Stimulated activated naive CD8-positive, alpha-beta T cell treated with anti-CD3 and anti-CD28 coated beads, Interleukin-15, Interleukin-2, amounts not matched to agents 100 ng/mL and 50 ng/mL, for 24 hours (primary cell): ENCODE measurements around the gene COL4A4.

Experiments used
- H3K27ac Mint-ChIP-seq: one replicate; pipeline ENCODE4 v1.8.0; 2021; ENCODE audit warnings: mild to moderate bottlenecking, mixed read lengths
- H3K27me3 Mint-ChIP-seq: one replicate; pipeline ENCODE4 v1.8.0; 2021; ENCODE audit warnings: mixed read lengths
- H3K36me3 Mint-ChIP-seq: one replicate; pipeline ENCODE4 v1.8.0; 2021; ENCODE audit warnings: low read depth, mixed read lengths
- H3K4me1 Mint-ChIP-seq: one replicate; pipeline ENCODE4 v1.8.0; 2021; ENCODE audit warnings: low read depth, mixed read lengths
- H3K4me3 Mint-ChIP-seq: one replicate; pipeline ENCODE4 v1.8.0; 2021; ENCODE audit warnings: mild to moderate bottlenecking, mixed read lengths
- H3K9me3 Mint-ChIP-seq: one replicate; pipeline ENCODE4 v1.8.0; 2021; ENCODE audit warnings: mixed read lengths

Gene COL4A4

DNA sequence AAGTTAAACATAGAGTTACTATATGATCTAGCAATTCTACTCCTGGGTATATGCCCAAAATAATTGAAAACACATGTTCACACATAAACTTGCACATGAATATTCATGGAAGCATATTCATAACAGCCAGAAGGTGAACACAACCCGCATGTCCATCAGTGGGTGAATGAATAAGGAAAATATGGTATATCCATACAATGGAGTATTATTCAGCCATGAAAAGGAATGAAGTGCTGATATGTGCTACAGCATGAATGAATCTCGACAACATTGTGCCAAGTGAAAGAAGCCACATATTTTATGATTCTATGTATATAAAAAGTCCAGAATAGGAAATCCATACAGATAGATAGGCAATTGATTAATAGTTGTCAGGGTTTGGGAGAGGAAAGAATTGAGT lies 15.9 kb downstream of the COL4A4 start:
- peaks cover 24% of the 10 kb centered on the region for H3K27me3 Mint-ChIP-seq
- H3K4me1 Mint-ChIP-seq = no peaks in the 10 kb centered on the region
- H3K36me3 Mint-ChIP-seq = no peaks in the 10 kb centered on the region
- H3K9me3 Mint-ChIP-seq = peaks cover 15% of the 10 kb centered on the region
- H3K27ac Mint-ChIP-seq = no peak overlapping the region
- H3K4me3 Mint-ChIP-seq = no peak overlapping the region

DNA sequence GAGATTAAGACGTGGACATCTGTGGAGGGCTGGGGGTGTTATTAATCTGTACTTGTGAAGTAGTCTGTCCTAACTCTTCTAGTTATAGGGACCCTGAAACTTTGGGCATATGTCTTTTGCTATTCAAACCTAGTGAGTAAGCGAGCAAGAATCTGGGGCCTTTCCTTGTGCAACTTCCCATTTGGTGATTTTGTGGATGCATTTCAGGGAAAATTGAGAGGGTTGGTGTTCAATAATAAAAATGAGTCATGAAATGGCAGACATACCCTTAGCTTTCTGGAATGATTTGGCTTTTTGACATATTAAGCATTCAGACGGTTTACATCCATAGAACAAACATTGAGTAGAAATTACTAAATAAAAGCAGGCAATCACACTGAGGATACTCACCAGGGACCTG lies 17.0 kb downstream of the COL4A4 start:
- no peaks in the 10 kb centered on the region for H3K4me1 Mint-ChIP-seq
- peaks cover 15% of the 10 kb centered on the region for H3K9me3 Mint-ChIP-seq
- H3K4me3 Mint-ChIP-seq = no peak overlapping the region
- no peak overlapping the region for H3K27ac Mint-ChIP-seq
- no peaks in the 10 kb centered on the region for H3K36me3 Mint-ChIP-seq
- H3K27me3 Mint-ChIP-seq = peaks cover 21% of the 10 kb centered on the region

DNA sequence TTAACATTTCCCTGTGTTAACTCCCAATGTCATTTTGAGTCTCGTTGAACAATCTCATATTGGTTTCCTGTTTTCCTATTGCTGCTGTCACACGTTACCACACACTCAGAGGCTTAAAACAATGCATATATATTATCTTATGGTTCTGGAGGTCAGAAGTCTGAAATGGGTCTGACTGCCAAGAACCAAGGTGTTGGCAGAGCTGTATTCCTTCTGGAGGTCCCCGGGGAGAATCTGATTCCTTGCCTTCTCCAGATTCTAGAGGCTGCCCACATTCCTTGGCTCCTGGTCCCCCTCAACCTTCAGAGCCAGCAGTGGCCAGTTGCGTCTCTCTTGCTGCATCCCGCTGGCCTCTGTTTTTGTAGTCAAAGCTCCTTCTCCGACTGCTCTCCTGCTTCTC lies 17.5 kb downstream of the COL4A4 start:
- H3K27me3 Mint-ChIP-seq = peaks cover 19% of the 10 kb centered on the region
- H3K36me3 Mint-ChIP-seq = no peaks in the 10 kb centered on the region
- H3K4me3 Mint-ChIP-seq = no peak overlapping the region
- no peaks in the 10 kb centered on the region for H3K4me1 Mint-ChIP-seq
- peaks cover 15% of the 10 kb centered on the region for H3K9me3 Mint-ChIP-seq
- no peak overlapping the region for H3K27ac Mint-ChIP-seq

DNA sequence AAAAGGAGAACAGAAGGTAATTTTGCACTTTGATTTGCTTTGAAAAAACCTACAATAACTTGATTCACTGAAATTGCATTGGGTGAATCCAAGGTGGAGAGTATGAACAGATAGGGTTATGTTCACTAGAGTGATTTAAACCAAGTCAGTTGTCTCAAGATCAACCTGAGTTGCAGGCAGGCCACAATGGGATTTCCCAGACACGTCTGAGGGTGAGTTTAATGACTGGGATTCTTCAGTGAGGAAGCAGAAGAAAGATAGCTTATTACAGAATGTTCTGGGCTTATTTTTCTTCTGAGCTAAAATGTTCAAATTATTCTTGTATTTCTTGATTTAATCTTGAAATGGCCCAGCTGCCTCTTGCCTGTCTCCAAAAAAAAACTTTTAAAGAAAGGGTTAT lies 20.1 kb downstream of the COL4A4 start:
- H3K4me1 Mint-ChIP-seq = no peaks in the 10 kb centered on the region
- peaks cover 10% of the 10 kb centered on the region for H3K27me3 Mint-ChIP-seq
- no peak overlapping the region for H3K4me3 Mint-ChIP-seq
- H3K36me3 Mint-ChIP-seq = no peaks in the 10 kb centered on the region
- H3K9me3 Mint-ChIP-seq = peaks cover 8% of the 10 kb centered on the region
- no peak overlapping the region for H3K27ac Mint-ChIP-seq

DNA sequence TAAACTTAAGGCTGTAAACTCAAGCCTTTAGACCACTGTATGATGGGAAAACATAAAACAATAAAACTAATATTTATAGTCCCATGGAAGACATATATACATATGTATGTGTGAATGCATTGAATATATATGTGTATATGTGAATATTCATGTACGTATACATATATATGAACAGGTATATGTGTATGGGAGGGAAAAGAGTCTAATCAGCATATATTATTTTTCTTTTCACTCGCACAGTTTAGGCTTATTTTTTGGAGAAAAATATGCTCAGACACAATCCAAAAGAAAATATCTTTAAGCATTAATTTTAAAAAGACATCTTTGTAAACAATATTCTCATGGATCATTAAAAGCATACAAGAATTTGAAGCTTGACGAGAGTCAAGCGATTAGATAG lies 22.7 kb downstream of the COL4A4 start:
- Mint-ChIP-seq H3K27me3 (peaks cover 5% of the 10 kb centered on the region), H3K27ac (no peak overlapping the region), H3K4me1 (no peaks in the 10 kb centered on the region), H3K9me3 (no peaks in the 10 kb centered on the region), H3K4me3 (no peak overlapping the region), H3K36me3 (no peaks in the 10 kb centered on the region)

DNA sequence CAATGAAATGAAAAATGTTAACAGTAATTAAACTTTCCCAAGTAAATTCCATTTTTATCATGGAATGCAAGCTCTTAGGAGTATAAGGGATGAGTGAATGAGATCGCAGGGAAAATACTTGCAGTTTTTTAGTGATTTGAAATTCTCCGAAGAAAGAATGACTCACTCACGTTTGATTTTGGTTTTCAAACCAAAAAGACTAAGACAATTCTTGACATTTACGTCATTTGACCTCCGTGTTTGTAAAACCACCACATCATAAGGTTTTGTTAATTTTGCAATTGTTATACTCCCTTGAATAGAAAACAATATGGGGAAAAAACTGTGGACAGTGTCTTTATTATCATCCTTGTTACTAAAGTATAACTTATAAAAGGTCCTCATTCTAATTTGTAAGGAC lies 29.4 kb downstream of the COL4A4 start:
- H3K4me1 Mint-ChIP-seq = no peaks in the 10 kb centered on the region
- no peak overlapping the region for H3K4me3 Mint-ChIP-seq
- H3K9me3 Mint-ChIP-seq = no peaks in the 10 kb centered on the region
- no peaks in the 10 kb centered on the region for H3K27me3 Mint-ChIP-seq
- no peak overlapping the region for H3K27ac Mint-ChIP-seq
- no peaks in the 10 kb centered on the region for H3K36me3 Mint-ChIP-seq

DNA sequence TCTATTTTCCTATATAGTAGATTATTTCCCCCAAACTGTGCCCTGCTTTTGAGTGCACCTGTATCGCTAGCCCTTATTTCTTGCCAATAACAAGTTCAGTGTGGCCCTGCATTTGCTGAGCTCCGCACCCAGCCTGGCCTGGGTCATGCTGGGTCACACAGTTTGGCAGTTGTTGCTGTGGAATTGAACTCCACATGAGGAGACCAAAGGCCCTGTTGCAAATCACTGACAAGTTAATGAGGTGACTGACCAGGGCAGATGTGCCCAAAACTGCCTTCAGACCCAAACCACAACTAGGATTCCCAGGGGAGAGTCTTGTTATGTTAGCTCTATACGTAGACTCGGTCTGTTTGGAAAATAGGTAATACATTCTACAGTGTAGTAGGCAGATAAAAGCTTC lies 31.0 kb downstream of the COL4A4 start:
- Mint-ChIP-seq H3K9me3 (no peaks in the 10 kb centered on the region), H3K36me3 (no peaks in the 10 kb centered on the region), H3K27ac (no peak overlapping the region)

DNA sequence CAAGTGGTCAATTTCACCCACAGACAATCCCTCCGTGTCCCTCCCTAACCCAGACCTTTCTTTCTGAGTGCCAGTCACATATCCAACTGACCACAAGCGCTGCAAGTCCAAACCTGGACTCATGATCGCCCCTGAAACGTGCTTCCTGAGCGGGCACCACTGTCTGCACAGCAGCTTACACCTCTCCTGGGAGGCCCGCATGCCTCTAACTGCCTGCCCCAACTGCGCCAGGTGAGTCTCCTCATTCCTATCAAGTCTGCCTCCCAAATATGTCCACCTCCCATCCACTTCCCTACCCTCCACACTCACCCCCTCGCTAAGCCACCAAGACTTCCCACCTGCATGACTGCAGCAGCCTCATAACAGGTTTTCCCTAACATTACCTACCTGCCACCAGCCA lies 33.4 kb downstream of the COL4A4 start:
- Mint-ChIP-seq H3K36me3 (no peaks in the 10 kb centered on the region), H3K27ac (no peak overlapping the region), H3K27me3 (peaks cover 9% of the 10 kb centered on the region), H3K4me1 (no peaks in the 10 kb centered on the region), H3K4me3 (no peak overlapping the region), H3K9me3 (no peaks in the 10 kb centered on the region)

More for the DNA sequence above, 31.0 kb downstream of the COL4A4 start:
- H3K27me3 Mint-ChIP-seq = peaks cover 8% of the 10 kb centered on the region
- H3K4me1 Mint-ChIP-seq = no peaks in the 10 kb centered on the region
- H3K4me3 Mint-ChIP-seq = no peak overlapping the region

DNA sequence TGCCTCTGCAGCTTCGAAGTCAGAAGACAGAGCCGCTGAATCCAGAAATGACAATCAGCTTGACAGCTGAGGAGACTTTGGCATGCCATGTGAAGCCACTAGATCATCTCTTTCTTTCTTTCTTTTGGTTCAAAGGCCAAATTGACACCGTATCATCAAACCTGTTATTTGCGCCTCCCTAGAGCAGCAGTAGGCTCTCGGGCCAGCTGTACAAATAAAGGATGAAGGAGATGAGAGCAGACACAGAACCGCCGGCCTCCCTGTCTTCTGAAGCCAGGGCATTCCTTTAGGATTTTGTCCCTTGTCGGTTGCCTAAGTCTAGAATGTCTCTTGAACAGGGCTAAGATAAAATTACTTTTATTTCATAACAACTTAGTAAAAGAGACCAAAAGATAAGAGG lies 36.8 kb downstream of the COL4A4 start:
- Mint-ChIP-seq H3K4me3 (no peak overlapping the region), H3K9me3 (no peaks in the 10 kb centered on the region), H3K36me3 (no peaks in the 10 kb centered on the region), H3K4me1 (no peaks in the 10 kb centered on the region), H3K27ac (no peak overlapping the region), H3K27me3 (peaks cover 12% of the 10 kb centered on the region)

DNA sequence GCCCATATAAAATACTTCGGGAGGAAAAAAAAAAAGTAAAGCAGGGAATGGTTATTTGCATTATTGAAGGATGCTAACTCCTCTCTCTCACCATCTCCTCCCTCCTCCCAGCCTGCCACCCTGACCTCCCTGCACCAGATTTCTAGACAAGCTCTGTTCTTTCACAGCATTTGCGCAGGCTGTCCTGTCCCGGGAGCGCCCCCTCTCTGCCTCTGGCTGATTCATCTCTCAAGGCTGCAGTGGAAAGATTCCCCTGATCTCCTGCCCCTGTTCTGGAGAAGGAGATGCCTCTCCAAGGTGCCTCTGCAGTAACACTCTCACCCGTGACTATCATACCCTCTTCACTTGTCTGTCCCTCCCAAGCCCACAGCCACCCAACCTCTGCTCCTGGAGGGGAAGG lies 38.5 kb downstream of the COL4A4 start:
- Mint-ChIP-seq H3K36me3 (no peaks in the 10 kb centered on the region), H3K9me3 (no peaks in the 10 kb centered on the region)

DNA sequence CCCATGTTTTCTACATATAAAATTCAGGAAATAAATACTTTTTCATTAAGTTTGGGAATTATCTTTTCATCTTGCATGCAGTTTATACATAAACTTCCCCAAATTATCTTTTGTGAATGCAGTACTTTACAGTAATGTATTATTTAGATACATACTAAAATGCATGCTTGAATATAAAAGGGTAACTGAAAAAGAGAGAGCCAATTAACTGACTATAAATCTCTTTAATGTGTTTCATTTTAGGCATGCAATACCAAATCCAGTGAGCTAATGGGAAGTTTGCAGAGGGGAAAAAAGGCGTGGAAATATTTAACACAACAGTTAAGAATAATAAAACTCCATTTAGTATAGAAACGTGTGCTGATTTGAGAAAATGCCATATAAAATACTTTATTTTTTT lies 39.2 kb downstream of the COL4A4 start:
- Mint-ChIP-seq H3K9me3 (no peaks in the 10 kb centered on the region), H3K4me3 (no peak overlapping the region), H3K27me3 (peaks cover 12% of the 10 kb centered on the region), H3K4me1 (no peaks in the 10 kb centered on the region), H3K27ac (no peak overlapping the region), H3K36me3 (no peaks in the 10 kb centered on the region)

More for the DNA sequence above, 38.5 kb downstream of the COL4A4 start:
- H3K27ac Mint-ChIP-seq = no peak overlapping the region
- peaks cover 12% of the 10 kb centered on the region for H3K27me3 Mint-ChIP-seq
- no peaks in the 10 kb centered on the region for H3K4me1 Mint-ChIP-seq
- H3K4me3 Mint-ChIP-seq = no peak overlapping the region

DNA sequence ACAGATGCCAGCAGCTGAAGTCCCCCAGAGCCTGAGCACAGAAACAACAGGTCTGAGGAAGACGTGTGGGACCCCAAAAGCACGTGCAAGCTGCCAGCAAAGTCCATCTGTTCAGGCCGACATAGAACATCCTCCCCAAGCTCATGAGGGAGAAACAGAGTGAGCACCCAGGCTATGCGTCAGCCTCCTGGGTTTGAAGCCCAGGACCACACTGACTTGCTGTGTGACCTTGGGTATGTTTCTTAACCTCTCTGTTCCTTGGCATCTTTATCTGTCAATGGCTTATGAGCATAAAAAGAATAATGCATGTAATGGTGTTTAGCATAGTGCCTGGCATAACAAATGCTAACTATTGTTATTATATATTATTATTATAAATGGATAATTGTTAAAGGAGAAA lies 40.3 kb downstream of the COL4A4 start:
- Mint-ChIP-seq H3K9me3 (no peaks in the 10 kb centered on the region), H3K36me3 (no peaks in the 10 kb centered on the region), H3K27me3 (peaks cover 8% of the 10 kb centered on the region), H3K4me3 (no peak overlapping the region), H3K4me1 (no peaks in the 10 kb centered on the region), H3K27ac (no peak overlapping the region)

DNA sequence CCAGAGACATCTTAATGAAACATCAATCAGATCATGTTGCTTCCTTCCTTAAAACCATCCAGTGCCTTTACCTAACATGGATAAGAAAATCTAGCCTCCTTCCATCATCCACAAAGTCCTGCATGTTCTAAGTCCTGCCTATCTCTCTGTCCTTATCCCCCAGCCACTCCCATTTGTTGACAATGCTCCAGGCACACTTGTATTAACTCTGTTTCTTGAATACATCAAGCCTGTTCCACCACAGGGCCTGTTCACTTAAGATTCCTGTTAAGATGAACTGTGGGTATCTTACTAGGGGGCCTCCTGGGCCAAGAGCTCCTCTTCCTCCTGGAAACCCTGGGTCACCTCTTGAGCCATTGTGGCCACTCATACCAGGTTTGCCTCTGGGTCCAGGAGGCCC lies 45.7 kb downstream of the COL4A4 start:
- H3K9me3 Mint-ChIP-seq = no peaks in the 10 kb centered on the region
- no peaks in the 10 kb centered on the region for H3K4me1 Mint-ChIP-seq
- H3K4me3 Mint-ChIP-seq = no peak overlapping the region
- H3K36me3 Mint-ChIP-seq = no peaks in the 10 kb centered on the region
- peaks cover 8% of the 10 kb centered on the region for H3K27me3 Mint-ChIP-seq
- H3K27ac Mint-ChIP-seq = no peak overlapping the region

DNA sequence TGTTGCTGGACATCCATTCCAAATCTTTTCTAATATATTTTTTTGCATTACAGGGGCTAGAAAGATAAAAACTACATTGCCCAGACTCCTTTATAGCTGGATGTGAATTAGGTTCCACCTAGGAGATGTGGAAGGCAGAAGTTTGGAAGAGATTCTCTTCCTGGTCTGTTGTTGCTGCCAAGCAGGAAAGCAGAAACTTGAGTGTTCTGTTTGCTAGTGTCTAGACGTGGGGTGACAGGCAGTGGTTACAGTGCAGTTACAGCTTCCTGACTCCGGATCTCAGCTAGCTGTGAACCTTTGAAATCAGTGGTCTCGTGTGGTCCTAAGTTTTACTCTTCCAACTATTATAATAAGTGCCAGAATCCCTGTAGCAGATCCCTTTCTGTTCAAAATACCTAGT lies 46.2 kb downstream of the COL4A4 start:
- H3K4me1 Mint-ChIP-seq = no peaks in the 10 kb centered on the region
- H3K4me3 Mint-ChIP-seq = no peak overlapping the region
- H3K36me3 Mint-ChIP-seq = no peaks in the 10 kb centered on the region
- no peaks in the 10 kb centered on the region for H3K9me3 Mint-ChIP-seq
- no peak overlapping the region for H3K27ac Mint-ChIP-seq
- peaks cover 8% of the 10 kb centered on the region for H3K27me3 Mint-ChIP-seq

DNA sequence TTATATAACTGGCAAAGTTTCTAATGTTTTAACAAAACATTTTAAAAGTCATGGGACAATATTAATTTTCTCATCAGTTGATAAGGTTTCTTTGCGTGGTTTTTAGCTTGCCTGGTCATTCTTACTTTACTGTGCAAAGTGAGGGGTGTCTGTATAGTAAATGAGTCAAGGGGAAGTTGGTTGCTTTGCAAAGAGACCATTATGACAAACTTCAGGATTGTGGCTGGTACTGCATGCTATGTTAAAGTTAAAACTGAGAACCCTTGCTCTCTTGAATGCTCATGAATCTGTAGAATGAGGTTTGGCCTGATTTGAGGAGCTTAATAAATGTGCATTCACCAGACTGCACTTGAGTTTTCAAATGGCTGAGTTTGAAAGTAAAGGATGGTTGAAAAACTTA lies 47.0 kb downstream of the COL4A4 start:
- Mint-ChIP-seq H3K4me1 (no peaks in the 10 kb centered on the region), H3K36me3 (no peaks in the 10 kb centered on the region), H3K27ac (no peak overlapping the region), H3K27me3 (peaks cover 8% of the 10 kb centered on the region), H3K4me3 (no peak overlapping the region), H3K9me3 (no peaks in the 10 kb centered on the region)

DNA sequence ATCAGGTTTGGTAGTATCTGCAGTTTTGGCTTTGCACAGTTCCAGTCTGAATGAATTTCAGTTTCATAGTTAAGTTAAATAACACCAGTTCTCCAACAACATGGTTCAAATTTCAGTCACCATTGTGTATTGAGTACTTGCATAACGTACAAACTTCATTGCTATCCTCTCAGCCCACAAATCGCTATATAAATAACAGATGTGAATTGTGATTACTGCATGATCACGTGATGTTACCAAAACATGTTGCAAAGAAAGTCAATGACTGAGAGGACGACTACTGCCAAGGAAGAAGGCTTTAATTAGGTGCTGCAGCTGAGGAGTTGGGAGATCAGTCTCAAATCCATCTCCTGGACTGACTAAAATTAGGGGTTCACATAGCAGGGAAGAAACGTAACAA lies 48.2 kb downstream of the COL4A4 start:
- H3K4me3 Mint-ChIP-seq = no peak overlapping the region
- H3K27ac Mint-ChIP-seq = no peak overlapping the region
- H3K27me3 Mint-ChIP-seq = peaks cover 8% of the 10 kb centered on the region
- no peaks in the 10 kb centered on the region for H3K4me1 Mint-ChIP-seq
- H3K36me3 Mint-ChIP-seq = no peaks in the 10 kb centered on the region
- H3K9me3 Mint-ChIP-seq = no peaks in the 10 kb centered on the region
